ENCODE measurements around the gene NTRK3.

NTRK3 gene

DNA sequence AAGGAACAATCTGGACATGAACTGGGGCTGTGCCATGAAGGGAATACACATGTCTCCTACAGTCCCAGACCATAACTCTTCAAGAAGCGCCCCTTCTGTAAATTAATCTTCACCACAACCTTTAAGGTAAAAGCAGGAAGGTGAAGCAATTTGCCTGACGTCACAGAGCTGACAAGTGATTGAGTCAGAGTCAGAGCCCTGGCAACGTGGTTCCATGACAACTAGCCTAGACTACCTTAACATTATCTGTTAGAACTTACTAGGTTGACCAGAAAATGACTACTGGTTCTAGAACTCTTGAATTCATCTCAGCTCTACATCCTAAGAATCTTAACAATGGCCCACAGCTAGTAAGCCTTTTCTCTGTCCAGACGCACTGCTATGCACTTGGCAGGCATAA, 124.6 kb downstream of the NTRK3 start:
- H3K79me2 ChIP-seq (ENCODE audit: insufficient read depth, low read length) = no peaks in the 10 kb centered on the region
- no peak overlapping the region for H3K9ac ChIP-seq (ENCODE audit: low read depth, low read length)
- no peaks in the 10 kb centered on the region for H3K27me3 ChIP-seq (ENCODE audit: insufficient read depth, low read length, poor library complexity)
- H3K27ac ChIP-seq (ENCODE audit: low read length) = no peak overlapping the region
- no peaks in the 10 kb centered on the region for H3K9me3 ChIP-seq (ENCODE audit: insufficient read depth, low read length, severe bottlenecking)
- H2AFZ ChIP-seq (ENCODE audit: low read depth, low read length) = no peak overlapping the region
- H3K4me1 ChIP-seq (ENCODE audit: insufficient read depth, low read length) = no peaks in the 10 kb centered on the region
- no peaks in the 10 kb centered on the region for H3K36me3 ChIP-seq (ENCODE audit: insufficient read depth, low read length)
- TF ChIP-seq, protein P1, sequence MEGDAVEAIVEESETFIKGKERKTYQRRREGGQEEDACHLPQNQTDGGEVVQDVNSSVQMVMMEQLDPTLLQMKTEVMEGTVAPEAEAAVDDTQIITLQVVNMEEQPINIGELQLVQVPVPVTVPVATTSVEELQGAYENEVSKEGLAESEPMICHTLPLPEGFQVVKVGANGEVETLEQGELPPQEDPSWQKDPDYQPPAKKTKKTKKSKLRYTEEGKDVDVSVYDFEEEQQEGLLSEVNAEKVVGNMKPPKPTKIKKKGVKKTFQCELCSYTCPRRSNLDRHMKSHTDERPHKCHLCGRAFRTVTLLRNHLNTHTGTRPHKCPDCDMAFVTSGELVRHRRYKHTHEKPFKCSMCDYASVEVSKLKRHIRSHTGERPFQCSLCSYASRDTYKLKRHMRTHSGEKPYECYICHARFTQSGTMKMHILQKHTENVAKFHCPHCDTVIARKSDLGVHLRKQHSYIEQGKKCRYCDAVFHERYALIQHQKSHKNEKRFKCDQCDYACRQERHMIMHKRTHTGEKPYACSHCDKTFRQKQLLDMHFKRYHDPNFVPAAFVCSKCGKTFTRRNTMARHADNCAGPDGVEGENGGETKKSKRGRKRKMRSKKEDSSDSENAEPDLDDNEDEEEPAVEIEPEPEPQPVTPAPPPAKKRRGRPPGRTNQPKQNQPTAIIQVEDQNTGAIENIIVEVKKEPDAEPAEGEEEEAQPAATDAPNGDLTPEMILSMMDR (IDR thresholded peaks at IDR 0.05; ENCODE audit: borderline replicate concordance, extremely low read depth, low read length, poor library complexity, severe bottlenecking) = no peak
- no peak for TF ChIP-seq EZH2 (IDR thresholded peaks at IDR 0.05; ENCODE audit: borderline replicate concordance, low read depth, low read length, severe bottlenecking)
- DNase-seq (no peak), ATAC-seq (ENCODE audit: insufficient read depth, low read depth) (no peak)
- H3K4me2 ChIP-seq (ENCODE audit: insufficient read depth, low read length) = no peak overlapping the region
- no peaks in the 10 kb centered on the region for H4K20me1 ChIP-seq (ENCODE audit: insufficient read depth, low read length)
- no peak overlapping the region for H3K4me3 ChIP-seq (ENCODE audit: low read depth in 1 of 2, low read length in 2 of 2)

DNA sequence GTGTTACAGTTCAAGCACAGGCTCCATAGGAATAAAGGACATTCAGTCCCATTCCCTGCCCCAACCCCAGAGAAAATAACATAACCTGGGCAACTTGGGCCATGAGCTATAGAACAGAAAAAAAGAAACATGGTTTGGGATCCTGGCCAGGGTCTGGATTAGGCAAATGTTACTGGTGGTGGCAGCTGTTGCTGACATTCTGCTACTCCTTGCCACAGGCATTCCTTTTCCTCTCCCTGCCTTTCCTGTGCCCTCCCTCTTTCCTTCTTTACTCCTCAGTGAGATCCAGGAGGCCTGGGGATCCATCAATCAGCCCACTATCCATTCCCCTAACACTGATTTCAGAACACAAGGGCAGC, 129.1 kb downstream of the NTRK3 start:
- H3K9ac ChIP-seq (ENCODE audit: low read depth, low read length) = no peak overlapping the region
- no peak for ATAC-seq (ENCODE audit: insufficient read depth, low read depth)
- H2AFZ ChIP-seq (ENCODE audit: low read depth, low read length) = no peak overlapping the region
- no peaks in the 10 kb centered on the region for H3K4me1 ChIP-seq (ENCODE audit: insufficient read depth, low read length)
- H3K9me3 ChIP-seq (ENCODE audit: insufficient read depth, low read length, severe bottlenecking) = no peaks in the 10 kb centered on the region
- H3K36me3 ChIP-seq (ENCODE audit: insufficient read depth, low read length) = no peaks in the 10 kb centered on the region
- no peaks in the 10 kb centered on the region for H4K20me1 ChIP-seq (ENCODE audit: insufficient read depth, low read length)
- no peak overlapping the region for H3K4me2 ChIP-seq (ENCODE audit: insufficient read depth, low read length)
- no peak for DNase-seq
- no peak overlapping the region for H3K4me3 ChIP-seq (ENCODE audit: low read depth in 1 of 2, low read length in 2 of 2)
- H3K27ac ChIP-seq (ENCODE audit: low read length) = no peak overlapping the region
- no peaks in the 10 kb centered on the region for H3K27me3 ChIP-seq (ENCODE audit: insufficient read depth, low read length, poor library complexity)
- H3K79me2 ChIP-seq (ENCODE audit: insufficient read depth, low read length) = no peaks in the 10 kb centered on the region
- TF ChIP-seq, protein P1 (IDR thresholded peaks at IDR 0.05; ENCODE audit: borderline replicate concordance, extremely low read depth, low read length, poor library complexity, severe bottlenecking) = no peak
- TF ChIP-seq EZH2 (IDR thresholded peaks at IDR 0.05; ENCODE audit: borderline replicate concordance, low read depth, low read length, severe bottlenecking) = no peak

DNA sequence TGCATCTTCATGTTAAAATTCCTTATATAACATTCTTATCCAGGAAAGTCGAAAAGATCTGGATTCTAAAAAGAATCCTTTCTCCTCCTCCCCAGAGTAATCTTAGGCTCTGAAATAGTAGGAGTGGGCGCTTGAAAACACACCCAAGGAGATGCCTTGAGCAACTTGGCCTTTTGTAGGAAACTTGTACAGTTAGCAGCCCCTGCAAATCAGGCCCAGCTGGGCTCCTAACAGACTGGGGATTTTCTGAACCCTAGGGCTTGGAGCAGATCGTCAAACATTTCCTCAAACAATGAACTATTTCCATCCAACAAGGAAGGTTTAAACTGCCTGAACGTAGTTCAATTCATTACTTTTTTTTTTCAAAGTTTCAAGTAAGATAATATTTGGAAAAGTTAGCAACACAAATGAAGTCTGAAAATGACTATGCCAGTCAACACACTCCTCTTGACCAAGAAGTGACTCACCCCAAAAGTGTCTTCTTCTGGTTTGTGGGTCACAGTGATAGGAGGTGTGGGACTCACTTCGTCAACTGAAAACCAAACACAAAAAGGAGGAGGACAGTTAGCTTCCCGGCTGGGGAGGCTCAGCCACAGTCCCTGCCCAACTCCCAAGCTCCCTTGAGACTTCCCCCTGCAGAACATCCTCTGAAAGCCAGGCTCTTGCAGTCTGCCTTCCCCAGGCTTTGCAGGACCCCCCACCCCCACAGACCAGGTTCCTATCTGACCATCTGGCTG, 129.7 kb downstream of the NTRK3 start:
- Histone ChIP-seq H3K9ac (ENCODE audit: low read depth, low read length) (no peak overlapping the region), H3K27me3 (ENCODE audit: insufficient read depth, low read length, poor library complexity) (no peaks in the 10 kb centered on the region), H3K79me2 (ENCODE audit: insufficient read depth, low read length) (no peaks in the 10 kb centered on the region), H3K9me3 (ENCODE audit: insufficient read depth, low read length, severe bottlenecking) (no peaks in the 10 kb centered on the region), H3K4me2 (ENCODE audit: insufficient read depth, low read length) (no peak overlapping the region), H3K4me3 (ENCODE audit: low read depth in 1 of 2, low read length in 2 of 2) (no peak overlapping the region), H2AFZ (ENCODE audit: low read depth, low read length) (no peak overlapping the region), H4K20me1 (ENCODE audit: insufficient read depth, low read length) (no peaks in the 10 kb centered on the region), H3K4me1 (ENCODE audit: insufficient read depth, low read length) (no peaks in the 10 kb centered on the region), H3K27ac (ENCODE audit: low read length) (no peak overlapping the region), H3K36me3 (ENCODE audit: insufficient read depth, low read length) (no peaks in the 10 kb centered on the region)
- ATAC-seq (ENCODE audit: insufficient read depth, low read depth) (no peak), DNase-seq (no peak)
- TF ChIP-seq, protein P1 (IDR thresholded peaks at IDR 0.05; ENCODE audit: borderline replicate concordance, extremely low read depth, low read length, poor library complexity, severe bottlenecking) = no peak
